Lower lobe of right lung (tissue), 2 donors: ENCODE data around the gene GRB10. TPM values are rescaled to one million over a fixed set of nuclear protein-coding genes. Genes with fewer than 3 reads are reported as not detected.

Experiments
- ATAC-seq, 2 donors: fragments of 200-7000 bp; cut with Tn5 transposase; one replicate each; pipeline ENCODE4 v1.9.1; 2020 to 2022; ENCODE audit warnings: mild to moderate bottlenecking in 2 of 2, moderate library complexity in 2 of 2
- DNase-seq: peaks from one replicate; pipeline ENCODE4 v3.0.0-alpha.2; 2020
- H3K27ac ChIP-seq: fragments of 200-600 bp; one replicate; pipeline ENCODE4 v1.8.0; 2022
- H3K27me3 ChIP-seq: fragments of 200-600 bp; one replicate; pipeline ENCODE4 v1.8.0; 2022; ENCODE audit warnings: low read depth
- H3K36me3 ChIP-seq: fragments of 200-600 bp; one replicate; pipeline ENCODE4 v1.8.0; 2022; ENCODE audit warnings: mild to moderate bottlenecking
- H3K4me1 ChIP-seq: fragments of 200-600 bp; one replicate; pipeline ENCODE4 v1.8.0; 2022
- H3K4me3 ChIP-seq: fragments of 200-600 bp; one replicate; pipeline ENCODE4 v1.8.0; 2022; ENCODE audit warnings: mild to moderate bottlenecking
- H3K9me3 ChIP-seq: fragments of 200-600 bp; one replicate; pipeline ENCODE4 v1.8.0; 2022
- CTCF ChIP-seq: fragments of 200-600 bp; IDR thresholded peaks from one replicate; pipeline ENCODE4 v1.8.0; 2022; ENCODE audit warnings: antibody characterized with exemption, mild to moderate bottlenecking
- intact Hi-C: fragments of 100-400 bp; cut with DNase I; formaldehyde crosslinking; loops from one replicate; pipeline ENCODE4 v1.11.0; 2022
- total RNA-seq: library from RNA; stranded (reverse); fragmentation: NEBNext Ultra II Directional; extraction: Animal tissue kit (Norgen Biotek cat#: 25700); gene quantifications from one replicate; pipeline ENCODE4 v1.2.1, GENCODE V29; 2021
- donor health status: DM: no; HTN: yes; CAD: no; lungs with severe emphysema.

GRB10 gene
- total RNA-seq, 1 donor from 2014 or later = 36.5 TPM

GRCh38 chr7:50790381-50790780 lies 7.7 kb upstream of the GRB10 start:
- no peak for ATAC-seq
- Histone ChIP-seq H3K27me3 (no peaks in the 10 kb centered on the region), H3K4me1 (peaks cover 29% of the 10 kb centered on the region), H3K27ac (no peak overlapping the region), H3K36me3 (no peaks in the 10 kb centered on the region), H3K9me3 (no peaks in the 10 kb centered on the region), H3K4me3 (peak overlapping the region; percentile 70)
- DNase-seq = no peak
- intact Hi-C loops = no loop called here
- no peak for TF ChIP-seq CTCF

- peaks cover 29% of the 10 kb centered on the region for H3K4me1 ChIP-seq
- ATAC-seq (no peak), DNase-seq (no peak)
- H3K9me3 ChIP-seq = no peaks in the 10 kb centered on the region
- H3K27ac ChIP-seq = no peak overlapping the region
- TF ChIP-seq CTCF = no peak
- H3K27me3 ChIP-seq = no peaks in the 10 kb centered on the region
- no peaks in the 10 kb centered on the region for H3K36me3 ChIP-seq
- intact Hi-C loops = no loop called here
- H3K4me3 ChIP-seq = no peak overlapping the region
These were observed 5.7 kb upstream of the GRB10 start for GRCh38 chr7:50788382-50788781.

GRCh38 chr7:50787825-50788224 lies 5.1 kb upstream of the GRB10 start:
- intact Hi-C loops = no loop called here

GRCh38 chr7:50785346-50785745 lies 2.6 kb upstream of the GRB10 start:
- Histone ChIP-seq H3K27ac (no peak overlapping the region), H3K9me3 (no peaks in the 10 kb centered on the region), H3K27me3 (no peaks in the 10 kb centered on the region), H3K4me3 (no peak overlapping the region), H3K4me1 (peaks cover 11% of the 10 kb centered on the region), H3K36me3 (no peaks in the 10 kb centered on the region)
- no peak for DNase-seq
- ATAC-seq = no peak
- intact Hi-C loops = no loop called here
- no peak for TF ChIP-seq CTCF

More at GRCh38 chr7:50787825-50788224, 5.1 kb upstream of the GRB10 start:
- peaks cover 29% of the 10 kb centered on the region for H3K4me1 ChIP-seq
- H3K27me3 ChIP-seq = no peaks in the 10 kb centered on the region
- TF ChIP-seq CTCF = no peak
- H3K27ac ChIP-seq = no peak overlapping the region
- H3K9me3 ChIP-seq = no peaks in the 10 kb centered on the region
- H3K4me3 ChIP-seq = no peak overlapping the region
- DNase-seq = no peak
- no peak for ATAC-seq
- H3K36me3 ChIP-seq = no peaks in the 10 kb centered on the region

GRCh38 chr7:50783801-50784507 lies 1.3 kb upstream of the GRB10 start:
- DNase-seq = no peak
- no peak overlapping the region for H3K4me3 ChIP-seq
- peaks cover 4% of the 10 kb centered on the region for H3K4me1 ChIP-seq
- no peaks in the 10 kb centered on the region for H3K36me3 ChIP-seq
- ATAC-seq = no peak
- H3K27ac ChIP-seq = no peak overlapping the region
- no peak for TF ChIP-seq CTCF
- H3K27me3 ChIP-seq = no peaks in the 10 kb centered on the region
- no peaks in the 10 kb centered on the region for H3K9me3 ChIP-seq
- intact Hi-C loops = no loop called here
